Adrenal gland (tissue), 5 donors: ENCODE results near the gene FKBP2.

ENCODE experiments used
- POLR2A ChIP-seq, 2 donors: fragments of 450-650 bp; IDR thresholded peaks; one replicate each; pipeline ENCODE4 v1.6.1; 2017; ENCODE audit warnings: antibody characterized with exemption in 2 of 2, mild to moderate bottlenecking in 2 of 2, moderate library complexity in 1 of 2
- TF ChIP-seq, protein P1 (sequence below), 6 experiments: fragments of 450-650 bp in 4 of 6; fragments of 200-600 bp in 2 of 6; sonication (generic) in 1 of 6; IDR thresholded peaks; 1 replicate in 5 of 6; 2 replicates in 1 of 6; pipeline versions ENCODE4 v1.5.1 to v1.8.0; 2016 to 2021; ENCODE audit warnings: antibody characterized with exemption in 6 of 6, mild to moderate bottlenecking in 2 of 6, moderate library complexity in 1 of 6
- donor health status: DM: no; HTN: no; CAD: no.

GRCh38 chr11:64231546-64231945 lies 9.3 kb upstream of the FKBP2 start:
- TF ChIP-seq, protein P1, sequence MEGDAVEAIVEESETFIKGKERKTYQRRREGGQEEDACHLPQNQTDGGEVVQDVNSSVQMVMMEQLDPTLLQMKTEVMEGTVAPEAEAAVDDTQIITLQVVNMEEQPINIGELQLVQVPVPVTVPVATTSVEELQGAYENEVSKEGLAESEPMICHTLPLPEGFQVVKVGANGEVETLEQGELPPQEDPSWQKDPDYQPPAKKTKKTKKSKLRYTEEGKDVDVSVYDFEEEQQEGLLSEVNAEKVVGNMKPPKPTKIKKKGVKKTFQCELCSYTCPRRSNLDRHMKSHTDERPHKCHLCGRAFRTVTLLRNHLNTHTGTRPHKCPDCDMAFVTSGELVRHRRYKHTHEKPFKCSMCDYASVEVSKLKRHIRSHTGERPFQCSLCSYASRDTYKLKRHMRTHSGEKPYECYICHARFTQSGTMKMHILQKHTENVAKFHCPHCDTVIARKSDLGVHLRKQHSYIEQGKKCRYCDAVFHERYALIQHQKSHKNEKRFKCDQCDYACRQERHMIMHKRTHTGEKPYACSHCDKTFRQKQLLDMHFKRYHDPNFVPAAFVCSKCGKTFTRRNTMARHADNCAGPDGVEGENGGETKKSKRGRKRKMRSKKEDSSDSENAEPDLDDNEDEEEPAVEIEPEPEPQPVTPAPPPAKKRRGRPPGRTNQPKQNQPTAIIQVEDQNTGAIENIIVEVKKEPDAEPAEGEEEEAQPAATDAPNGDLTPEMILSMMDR (IDR thresholded peaks at IDR 0.05), result no peak
- TF ChIP-seq POLR2A (IDR thresholded peaks at IDR 0.05), result no peak
